Posterior cingulate gyrus (tissue), 11 donors: ENCODE results near the gene SIRT3.
"Not testable (repeated sequence)": the region's sequence is repeated elsewhere in the genome, so short reads cannot be mapped to it uniquely, and the experiment has no call there.

Source experiments
- DNase-seq, 10 donors: peaks; one replicate each; pipeline versions ENCODE4 v3.0.0 to v3.0.0-alpha.2; 2020 to 2021; ENCODE audit warnings: mixed read lengths in 3 of 10
- intact Hi-C: fragments of 100-400 bp; cut with DNase I; formaldehyde crosslinking; loops from one replicate; pipeline ENCODE4 v1.15.1; 2023

SIRT3 gene

DNA sequence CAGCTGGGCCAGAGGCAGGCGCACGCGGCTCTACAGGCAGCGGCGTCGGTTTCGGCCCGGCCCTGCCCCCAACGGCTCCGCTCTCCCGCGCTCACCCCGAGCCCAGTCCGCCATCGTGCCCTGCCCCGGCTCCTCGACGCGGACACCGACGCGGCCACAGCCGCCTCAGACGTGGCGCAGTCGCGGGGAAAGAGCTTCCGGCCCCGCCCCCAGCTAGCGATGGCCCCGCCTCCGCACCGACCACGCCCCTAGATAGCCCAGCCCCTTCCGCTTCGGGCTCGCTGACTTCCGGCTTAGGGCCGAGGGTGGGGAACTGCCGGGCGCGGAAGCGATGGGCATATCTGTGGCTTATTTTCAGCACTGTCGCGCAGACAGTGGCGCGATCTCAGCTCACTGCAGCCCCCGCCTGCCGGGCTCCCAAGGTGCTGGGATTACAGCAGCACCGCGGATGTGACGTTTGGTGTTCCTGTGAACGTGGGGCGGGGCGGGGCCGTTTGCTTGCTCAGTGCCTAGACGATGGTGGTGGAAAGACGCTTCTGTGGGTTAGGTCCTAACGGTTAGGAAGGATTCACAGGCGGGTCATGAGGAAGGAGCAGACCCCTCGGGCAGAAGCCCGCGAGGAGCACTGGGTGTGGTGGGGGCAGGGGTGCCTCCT, 28.8 kb downstream of the SIRT3 start, which contains the start of the genes BET1L and RIC8A:
BET1L (minus strand) TSS at position 192 of the 655 bp plus-strand sequence; CDS start at position 114, 78 bp downstream.
RIC8A (plus strand) TSS at position 501 of the 655 bp plus-strand sequence. CDS start 1,147 bp downstream, outside the sequence.
- DNase-seq: peak; percentile 93 to 100 (median 98)
- intact Hi-C loops: loop anchor here (2.0 kb wide), 1 partner anchor 29 kb away; the partner anchor contains the start of genes PSMD13 and SIRT3

DNA sequence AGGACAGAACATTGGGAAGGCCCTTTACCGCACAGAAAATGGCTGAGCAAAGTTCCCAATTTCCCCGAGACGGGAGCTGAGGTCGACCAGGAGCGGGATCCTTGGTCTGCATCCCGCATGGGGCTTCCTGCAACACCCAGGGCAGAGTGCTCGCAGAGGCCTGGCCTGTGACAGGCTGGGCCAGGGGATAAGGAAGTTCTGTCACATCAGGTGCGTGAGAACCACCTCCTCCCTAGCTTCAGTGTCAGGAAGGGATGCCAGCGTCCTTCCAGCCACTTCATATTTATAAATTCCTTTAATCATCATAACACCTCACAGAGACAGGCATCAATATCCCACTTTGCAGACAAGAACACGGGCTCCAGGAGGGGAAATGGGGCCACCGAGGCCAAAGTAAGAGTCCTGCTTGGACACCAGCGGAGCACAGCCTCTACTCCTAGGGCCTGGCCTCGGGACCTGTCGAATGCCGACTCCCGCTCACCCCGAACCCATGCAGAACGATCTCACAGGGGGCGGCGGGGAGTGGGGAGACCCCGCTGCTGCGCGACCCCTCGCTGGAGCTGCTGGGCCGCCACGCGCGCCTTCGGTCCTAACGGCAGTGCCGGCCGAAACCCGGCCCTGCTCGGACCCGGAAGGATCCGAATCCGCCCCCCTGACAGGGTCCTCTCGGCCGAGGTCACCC, 29.5 kb downstream of the SIRT3 start:
- intact Hi-C loops: loop anchor here (2.0 kb wide), 1 partner anchor 30 kb away; the partner anchor contains the start of genes PSMD13 and SIRT3
- peak in 3 of 10 donors; percentile 15 to 79 (median 55) for DNase-seq

DNA sequence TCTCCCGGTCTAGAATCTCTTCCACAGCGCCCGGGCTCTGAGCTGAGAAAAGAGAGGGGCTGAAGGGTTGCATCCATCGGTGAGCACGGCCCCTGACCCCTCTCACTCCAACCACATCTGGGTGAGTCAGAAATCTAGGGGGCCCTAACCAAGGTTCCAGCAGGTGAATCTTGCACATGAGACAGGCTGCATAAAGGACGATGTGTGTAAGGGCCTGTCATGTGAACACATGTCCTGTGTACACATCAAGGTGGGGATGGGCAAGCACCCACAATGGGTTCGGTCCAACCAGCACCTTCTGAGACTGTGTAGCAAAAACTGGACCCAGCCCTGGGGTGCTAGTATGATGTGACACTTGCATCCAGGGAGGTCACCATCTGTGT, 30.1 kb downstream of the SIRT3 start:
- peak in 3 of 10 donors; percentile 4 to 33 (median 14) for DNase-seq
- intact Hi-C loops: loop anchor here (2.0 kb wide), 1 partner anchor 31 kb away; the partner anchor contains the start of genes PSMD13 and SIRT3

DNA sequence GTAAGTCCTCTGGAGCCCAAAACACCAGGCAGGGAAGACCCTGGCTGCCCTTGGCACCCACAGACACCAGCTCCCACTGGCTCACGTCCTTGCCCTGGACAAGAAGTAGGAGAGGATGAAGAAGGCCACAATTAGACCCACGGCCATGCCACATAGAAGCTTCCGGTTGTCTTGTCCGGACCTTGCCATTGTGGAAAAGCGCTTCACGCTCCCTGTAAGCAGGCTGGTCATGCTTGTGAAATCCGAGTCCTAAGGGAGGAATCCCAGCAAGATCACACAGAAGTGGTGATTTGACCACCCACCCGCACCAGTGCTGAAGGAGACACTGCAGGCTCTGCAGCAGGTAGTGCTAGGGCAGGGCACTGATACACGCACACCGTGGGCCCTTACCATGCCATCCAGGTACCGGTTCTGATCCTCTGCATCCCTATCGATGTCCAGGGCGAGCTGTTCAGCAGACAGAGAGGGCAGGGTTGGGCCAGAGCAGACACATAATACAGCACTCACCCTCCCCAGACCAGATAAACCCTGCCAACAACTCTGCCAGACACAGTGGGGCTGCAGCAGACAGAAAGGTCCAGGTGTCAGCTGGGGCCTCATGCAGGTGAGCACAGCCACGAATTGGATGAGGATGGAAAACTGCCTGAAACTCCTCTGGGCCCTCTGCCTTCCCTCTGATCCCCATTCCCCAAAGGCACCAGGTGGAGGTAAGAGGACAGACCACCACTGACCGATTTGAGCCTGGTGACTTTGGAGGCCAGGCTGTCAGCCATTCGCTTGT, 30.7 kb downstream of the SIRT3 start:
- intact Hi-C loops: loop anchor here (2.0 kb wide), 1 partner anchor 31 kb away; the partner anchor contains the start of genes PSMD13 and SIRT3
- DNase-seq: peak in 2 of 10 donors; percentile 48 to 64

DNA sequence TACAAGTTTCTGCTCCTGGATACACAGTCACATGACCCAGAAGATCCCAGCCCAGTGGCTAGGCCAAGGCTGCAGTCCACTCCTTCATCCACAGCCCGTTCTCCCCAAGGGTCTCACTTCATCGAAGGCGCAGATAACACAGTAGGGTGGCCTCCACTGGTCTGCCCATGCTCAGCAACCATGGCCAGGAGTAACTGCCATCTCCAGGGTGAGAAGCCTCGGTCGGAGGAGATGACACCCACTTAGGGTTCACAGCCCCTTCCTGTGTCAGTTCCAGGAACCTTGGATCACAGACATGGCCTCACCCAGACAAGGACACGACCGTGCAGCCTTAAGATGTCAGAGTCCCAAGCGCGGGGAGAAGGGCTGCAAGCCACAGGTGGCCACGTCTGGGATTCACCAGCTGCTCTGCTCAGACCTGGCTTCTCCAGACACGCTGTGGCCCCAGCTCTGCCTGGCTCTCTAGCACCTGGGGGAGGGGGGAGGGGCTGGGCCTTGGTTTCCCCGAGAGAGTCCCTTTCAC, 31.5 kb downstream of the SIRT3 start:
- intact Hi-C loops: no loop called here
- DNase-seq: peak in 2 of 10 donors; percentile 61 to 62

DNA sequence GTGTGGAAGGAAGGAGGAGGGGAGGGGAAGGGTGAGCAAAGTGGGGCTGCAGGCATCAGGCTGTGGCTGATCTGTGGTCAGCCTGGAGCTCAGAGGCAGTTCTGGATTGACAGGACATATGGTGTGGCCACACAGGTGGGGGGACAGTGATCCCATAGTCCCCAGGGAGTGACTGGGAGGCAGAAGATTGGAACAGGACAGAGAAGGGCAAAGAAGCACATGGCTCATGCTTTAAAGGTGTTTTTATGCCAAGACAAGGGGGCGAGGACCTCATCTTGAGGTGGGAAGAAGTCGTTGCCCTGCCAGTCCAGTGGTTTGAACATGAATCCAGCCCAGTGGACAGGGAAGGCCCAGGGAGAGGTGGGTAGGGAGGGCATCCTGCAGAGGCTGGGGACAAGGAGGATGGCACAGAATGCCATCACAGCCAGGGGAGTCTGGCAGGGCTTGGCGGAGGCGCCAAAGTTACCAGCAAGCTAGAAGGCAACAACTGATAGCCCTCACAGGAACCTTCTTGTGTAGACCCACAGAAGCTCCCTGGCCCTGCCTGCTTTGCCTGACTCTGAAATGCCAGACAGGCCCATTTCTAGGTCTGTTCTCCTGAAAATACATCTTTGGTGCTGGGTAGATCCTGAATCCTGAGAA, 32.1 kb downstream of the SIRT3 start:
- DNase-seq: peak in 3 of 10 donors; percentile 5 to 29 (median 28)
- intact Hi-C loops: no loop called here

DNA sequence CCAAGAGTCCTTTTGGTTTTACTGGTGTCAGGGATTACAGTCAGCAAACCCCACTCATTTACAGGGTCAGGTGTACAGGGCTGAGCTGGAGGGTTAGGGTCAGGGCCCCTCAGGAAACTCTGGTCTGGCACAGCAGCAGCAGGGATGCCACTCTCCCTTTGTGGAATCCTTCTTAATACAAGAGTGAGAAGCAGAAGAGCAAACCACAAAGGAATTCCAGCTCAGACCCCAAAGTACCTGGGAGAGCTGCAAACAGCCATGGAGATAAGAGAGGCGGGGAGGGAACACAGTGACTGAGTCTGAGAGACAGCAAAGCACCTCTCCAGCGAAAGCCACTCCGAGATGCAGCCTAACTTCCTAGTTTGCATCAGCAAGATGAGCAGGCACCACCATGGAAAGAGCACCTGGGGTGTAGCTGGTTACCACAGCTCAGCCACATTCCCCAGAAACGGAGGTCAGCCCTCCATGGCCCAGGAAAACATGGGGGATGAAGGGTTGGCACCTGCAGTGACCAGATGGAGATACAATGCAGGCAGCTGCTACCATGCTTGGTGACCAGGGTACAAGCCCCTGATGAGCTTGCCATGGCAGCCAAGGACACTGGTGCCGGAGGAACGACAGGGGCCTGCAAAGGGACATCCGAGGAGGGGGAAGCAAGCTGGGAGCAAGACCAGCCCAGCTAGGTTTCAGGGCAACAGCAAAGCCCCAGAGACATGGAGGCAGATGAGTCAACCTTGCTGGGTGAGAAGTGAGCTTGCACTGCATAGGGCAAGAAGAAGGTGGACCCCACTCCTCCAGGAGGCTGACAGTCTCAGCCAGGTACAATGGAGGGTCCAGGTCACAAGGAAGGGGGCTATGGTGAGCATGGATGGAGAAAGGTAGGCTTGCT, 32.8 kb downstream of the SIRT3 start:
- intact Hi-C loops: no loop called here
- peak in 3 of 10 donors; percentile 4 to 67 (median 53) for DNase-seq

DNA sequence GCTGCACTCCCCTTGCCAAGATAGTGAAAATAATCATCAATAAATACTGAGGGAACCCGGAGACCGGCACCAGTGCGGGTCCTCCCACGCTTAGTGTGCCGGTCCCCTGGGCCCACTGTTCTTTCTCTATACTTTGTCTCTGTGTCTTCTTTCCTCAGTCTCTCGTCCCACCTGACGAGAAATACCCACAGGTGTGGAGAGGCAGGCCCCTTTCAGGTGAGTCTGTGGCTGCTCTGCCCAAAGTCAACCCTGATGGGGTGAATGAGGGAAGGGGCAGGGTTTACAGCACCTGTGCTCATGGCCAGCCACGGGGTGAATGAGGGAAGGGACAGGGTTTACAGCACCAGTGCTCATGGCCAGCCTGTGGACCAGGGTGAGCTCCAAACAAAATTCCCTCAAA, 33.7 kb downstream of the SIRT3 start:
- DNase-seq: peak in 3 of 10 donors; percentile 3 to 62 (median 29)
- intact Hi-C loops: no loop called here

DNA sequence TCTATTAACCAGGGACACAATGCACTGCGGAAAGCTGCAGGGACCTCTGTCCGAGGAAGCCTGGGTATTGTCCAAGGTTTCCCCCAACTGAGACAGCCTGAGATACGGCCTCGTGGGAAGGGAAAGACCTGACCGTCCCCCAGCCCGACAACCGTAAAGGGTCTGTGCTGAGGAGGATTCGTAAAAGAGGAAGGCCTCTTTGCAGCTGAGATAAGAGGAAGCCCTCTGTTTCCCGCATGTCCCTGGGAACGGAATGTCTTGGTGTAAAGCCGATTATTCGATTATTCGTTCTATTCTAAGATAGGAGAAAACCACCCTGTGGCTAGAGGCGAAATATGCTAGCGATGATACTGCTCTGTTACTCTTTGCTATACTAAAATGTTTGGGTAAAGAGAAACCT, 34.2 kb downstream of the SIRT3 start:
- intact Hi-C loops: no loop called here
- peak in 2 of 10 donors; percentile 17 to 38 for DNase-seq

DNA sequence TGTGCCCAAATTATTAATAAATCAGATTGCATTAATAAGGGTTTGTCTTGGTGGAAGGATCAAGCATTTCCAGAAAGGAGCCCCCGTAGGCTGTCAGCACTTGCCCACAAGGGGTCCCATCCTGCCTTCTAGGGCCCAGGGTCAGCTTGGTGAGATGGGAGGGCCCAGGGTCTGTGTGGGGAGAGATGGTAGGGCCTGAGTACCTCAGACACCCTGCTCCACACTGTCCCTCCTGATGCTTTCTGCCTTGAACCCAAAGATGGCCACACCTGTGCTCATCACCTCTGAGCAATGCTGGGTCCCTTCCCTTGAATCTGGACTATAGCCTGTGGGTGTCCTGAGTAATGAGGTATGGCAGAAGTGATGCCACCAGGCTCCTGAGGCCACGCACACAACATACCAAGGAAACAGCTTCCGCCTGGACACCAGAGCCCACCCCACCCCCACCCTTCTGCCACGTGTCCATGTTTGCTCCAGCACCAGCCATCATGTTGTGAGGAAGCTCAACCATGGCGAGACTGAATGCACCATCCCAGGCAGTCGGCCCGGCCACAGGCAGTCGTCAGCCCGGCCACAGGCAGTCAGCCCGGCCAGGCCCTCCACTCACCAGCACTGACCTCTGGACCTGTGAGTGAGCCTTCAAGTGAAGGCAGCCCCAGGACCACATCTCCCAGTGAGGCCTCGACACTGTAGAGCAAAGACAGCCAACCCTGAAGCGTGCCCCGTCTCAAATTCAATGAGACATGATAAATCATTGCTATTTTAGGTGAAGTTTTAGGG, 35.7 kb downstream of the SIRT3 start:
- DNase-seq: peak in 3 of 10 donors; percentile 4 to 68 (median 67)
- intact Hi-C loops: no loop called here

DNA sequence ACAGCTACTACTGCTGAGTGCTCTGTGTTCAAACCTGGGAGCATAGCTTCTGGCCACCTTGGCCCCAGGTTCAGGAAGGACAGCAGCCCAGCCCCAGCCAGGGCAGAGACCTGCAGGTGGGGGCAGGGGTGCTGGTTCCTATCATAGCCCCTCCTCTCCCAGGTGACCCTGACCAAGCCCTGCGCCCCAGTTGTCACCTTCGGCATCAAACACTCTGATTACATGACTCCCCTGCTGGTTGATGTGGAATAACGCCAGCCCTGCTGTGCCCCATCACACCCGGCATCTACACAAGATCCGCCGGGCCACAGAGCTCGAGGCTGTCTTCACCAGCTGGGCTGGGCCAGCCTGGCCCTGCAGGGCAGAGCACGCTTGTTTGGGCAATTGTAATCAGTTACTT, 36.4 kb downstream of the SIRT3 start:
- DNase-seq: peak in 3 of 10 donors; percentile 7 to 71 (median 27)
- intact Hi-C loops: no loop called here

DNA sequence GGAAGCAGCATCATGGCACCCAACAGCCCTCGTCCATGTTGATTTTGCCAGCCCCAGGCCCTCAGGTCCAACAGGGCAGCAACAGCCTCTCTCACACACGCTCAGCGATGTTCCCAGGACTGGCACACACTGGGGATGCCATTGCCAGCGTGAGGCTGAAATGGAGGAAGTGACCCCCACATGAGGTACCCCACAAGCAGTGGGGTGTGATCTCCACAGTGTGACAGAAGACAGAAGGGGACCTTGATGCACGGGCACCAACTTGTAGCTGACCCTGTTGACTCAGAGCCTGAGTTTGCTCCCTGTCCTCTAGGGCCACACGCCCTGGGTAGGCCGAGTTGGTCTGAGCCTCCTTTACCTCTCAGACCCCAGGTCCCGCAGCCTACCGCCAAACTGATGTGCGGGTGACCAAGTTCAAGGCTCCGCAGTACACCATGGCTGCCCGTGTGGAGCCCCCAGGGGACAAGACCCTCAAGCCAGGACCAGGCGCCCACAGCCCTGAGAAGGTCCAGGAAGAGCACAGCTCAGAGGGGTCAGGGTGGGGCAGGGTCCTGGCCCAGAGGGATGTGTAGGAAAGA, 37.0 kb downstream of the SIRT3 start:
- DNase-seq: peak in 3 of 10 donors; percentile 2 to 80 (median 52)
- intact Hi-C loops: no loop called here

DNA sequence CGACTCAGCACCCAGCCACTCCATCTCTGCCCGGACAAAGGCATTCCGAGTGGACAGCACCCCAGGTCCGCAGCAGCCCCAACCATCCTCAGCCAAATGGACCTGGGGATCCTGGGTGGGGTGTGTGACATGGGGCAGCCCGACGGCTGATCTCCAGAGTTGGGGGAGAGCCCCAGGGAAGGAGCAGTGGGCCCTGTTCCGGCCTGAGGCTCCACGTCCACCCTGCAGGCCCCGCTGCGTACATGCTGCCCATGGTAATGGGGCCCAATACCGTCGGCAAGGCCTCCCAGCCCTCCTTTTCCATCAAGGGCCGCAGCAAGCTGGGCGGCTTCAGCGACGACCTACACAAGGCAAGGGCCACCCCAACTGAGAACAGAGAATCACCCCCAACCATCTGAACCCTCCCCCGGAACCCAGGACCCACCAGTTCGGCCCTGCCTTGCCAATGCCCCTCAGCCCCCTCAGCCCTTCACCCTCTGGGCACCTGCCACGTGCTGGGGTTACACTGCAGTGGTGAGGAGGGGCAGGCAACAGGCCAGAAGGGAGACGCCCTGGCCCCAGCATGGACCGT, 37.8 kb downstream of the SIRT3 start:
- peak in 5 of 10 donors; percentile 8 to 61 (median 34) for DNase-seq
- intact Hi-C loops: no loop called here

DNA sequence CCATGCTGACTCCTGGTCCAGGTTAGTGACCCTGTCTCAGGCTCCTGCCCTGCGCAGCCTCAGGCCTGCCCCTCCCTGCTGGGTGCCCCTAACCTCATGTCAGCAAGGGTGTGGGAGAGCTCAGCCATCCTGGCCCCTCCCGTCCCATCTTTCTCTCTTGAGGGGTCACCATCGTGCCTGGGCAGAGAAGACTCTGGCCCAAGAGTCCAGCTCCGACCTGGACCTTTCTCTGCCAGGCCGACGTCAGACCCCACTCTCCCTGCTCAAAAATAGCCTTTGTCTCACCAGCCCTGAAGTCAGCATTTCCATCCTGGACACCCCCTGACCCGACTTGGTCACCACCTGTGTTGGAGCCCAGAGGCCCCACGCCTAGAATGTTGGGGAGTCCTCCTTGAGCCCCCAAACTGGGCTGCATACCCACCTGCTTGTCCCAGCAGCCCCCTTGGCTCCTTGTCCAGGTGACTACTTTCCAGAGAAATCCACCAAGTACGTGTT, 38.4 kb downstream of the SIRT3 start:
- peak in 4 of 10 donors; percentile 5 to 72 (median 60) for DNase-seq

DNA sequence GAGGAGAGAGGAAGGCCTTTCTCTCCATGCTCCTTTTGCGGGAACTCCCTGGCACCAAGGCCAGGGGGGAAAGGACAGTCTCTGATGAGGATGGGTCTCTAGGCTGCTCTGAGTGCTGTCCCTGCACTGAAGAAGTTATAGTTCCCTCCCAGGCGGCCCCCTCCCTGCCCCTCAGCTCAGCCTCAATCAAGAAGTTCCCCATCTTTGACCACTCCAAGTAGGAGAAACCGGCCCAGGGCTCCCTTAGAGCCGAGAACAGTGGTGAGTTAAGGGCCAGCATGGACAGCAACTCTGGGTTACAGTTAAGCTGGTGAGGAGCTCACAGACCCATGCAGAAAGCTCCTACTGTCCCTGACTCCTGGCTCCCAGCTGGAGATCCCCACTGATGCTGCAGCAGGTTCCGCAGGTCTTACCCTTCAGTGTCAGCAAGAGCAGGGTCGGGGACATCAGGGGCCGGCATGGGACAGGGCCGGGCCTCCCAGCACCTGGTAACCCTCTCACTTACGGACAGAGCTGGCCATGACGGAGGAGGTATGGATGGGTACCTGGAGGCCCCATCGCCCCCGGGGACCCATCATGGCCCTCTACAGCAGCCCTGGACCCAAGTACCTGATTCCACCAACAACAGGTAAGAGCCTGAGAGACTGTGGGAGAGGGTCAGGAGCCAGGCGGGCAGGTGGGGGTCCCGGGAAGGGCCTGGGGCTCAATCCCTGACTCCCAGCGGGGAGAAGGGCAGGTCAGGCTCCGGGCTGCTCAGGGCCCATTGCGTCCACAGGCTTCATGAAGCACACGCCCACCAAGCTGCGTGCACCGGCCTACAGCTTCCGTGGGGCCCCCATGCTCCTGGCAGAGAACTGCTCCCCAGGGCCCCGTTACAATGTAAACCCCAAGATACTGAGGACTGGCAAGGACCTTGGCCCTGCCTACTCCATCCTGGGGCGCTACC, 39.1 kb downstream of the SIRT3 start:
- DNase-seq: peak in 3 of 10 donors; percentile 63 to 66 (median 64)
- intact Hi-C loops: no loop called here

More for the DNA sequence above, 38.4 kb downstream of the SIRT3 start:
- intact Hi-C loops: no loop called here

DNA sequence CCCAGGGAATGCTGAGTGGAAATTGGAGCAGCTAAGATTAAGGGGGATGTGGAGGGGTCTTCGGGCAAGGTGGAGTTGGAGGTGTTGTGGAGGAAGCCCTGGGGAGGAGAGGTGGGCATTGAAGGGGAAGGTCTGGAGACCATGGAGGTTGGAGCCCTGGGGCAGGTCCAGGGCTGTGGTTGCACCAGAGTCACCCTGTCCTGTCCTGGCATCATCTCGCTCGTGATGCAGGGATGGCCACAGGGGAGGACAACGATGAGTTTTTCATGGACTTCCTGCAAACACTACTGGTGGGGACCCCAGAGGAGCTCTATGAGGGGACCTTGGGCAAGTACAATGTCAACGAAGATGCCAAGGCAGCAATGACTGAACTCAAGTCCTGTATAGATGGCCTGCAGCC, 42.7 kb downstream of the SIRT3 start:
- peak in 5 of 10 donors; percentile 2 to 75 (median 12) for DNase-seq
- intact Hi-C loops: not testable (repeated sequence)
